ENCODE data around the gene AANAT.

DNA sequence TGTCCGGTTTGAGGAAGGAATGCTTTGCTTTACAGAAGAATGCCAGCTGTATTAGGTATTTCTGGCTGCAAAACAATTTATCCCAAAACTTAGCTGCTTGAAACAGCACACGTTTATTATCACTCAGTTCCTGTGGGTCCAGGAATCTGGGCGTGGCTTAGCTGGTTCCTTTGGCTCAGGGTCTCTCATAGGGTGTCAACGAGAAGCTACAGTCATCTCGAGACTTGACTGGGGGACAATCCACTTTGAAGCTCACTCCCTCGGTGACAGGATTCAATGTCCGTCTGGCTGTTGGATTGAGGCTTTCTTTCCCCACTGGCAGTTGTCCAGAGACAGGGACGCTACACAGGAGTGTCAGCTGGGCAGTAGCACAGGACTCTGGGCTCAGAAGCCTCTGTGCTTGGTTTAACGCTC lies 43.4 kb downstream of the AANAT start:
- TF ChIP-seq ZBTB17 (tag by site-specific recombination; IDR thresholded peaks at IDR 0.05), result no peak
- TF ChIP-seq ZNF202 (tag by site-specific recombination; IDR thresholded peaks at IDR 0.05; ENCODE audit: borderline replicate concordance), result no peak
- TF ChIP-seq CTCF (tag by site-specific recombination; IDR thresholded peaks at IDR 0.05), result no peak
- no peak for TF ChIP-seq ZNF837 (tag by site-specific recombination; IDR thresholded peaks at IDR 0.05)
- no peak for TF ChIP-seq IKZF3 (tag by site-specific recombination; IDR thresholded peaks at IDR 0.05)
- TF ChIP-seq SETDB1 (IDR thresholded peaks at IDR 0.05; ENCODE audit: insufficient read length, low read length), result no peak
- TF ChIP-seq, protein P1, sequence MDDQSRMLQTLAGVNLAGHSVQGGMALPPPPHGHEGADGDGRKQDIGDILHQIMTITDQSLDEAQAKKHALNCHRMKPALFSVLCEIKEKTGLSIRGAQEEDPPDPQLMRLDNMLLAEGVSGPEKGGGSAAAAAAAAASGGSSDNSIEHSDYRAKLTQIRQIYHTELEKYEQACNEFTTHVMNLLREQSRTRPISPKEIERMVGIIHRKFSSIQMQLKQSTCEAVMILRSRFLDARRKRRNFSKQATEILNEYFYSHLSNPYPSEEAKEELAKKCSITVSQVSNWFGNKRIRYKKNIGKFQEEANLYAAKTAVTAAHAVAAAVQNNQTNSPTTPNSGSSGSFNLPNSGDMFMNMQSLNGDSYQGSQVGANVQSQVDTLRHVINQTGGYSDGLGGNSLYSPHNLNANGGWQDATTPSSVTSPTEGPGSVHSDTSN (CRISPR knock-in tag; IDR thresholded peaks at IDR 0.05), result no peak
- no peak for TF ChIP-seq ZNF121 (tag by site-specific recombination; IDR thresholded peaks at IDR 0.05)
- no peak for TF ChIP-seq ZNF501 (tag by site-specific recombination; IDR thresholded peaks at IDR 0.05)
- no peak for TF ChIP-seq REST (tag by site-specific recombination; IDR thresholded peaks at IDR 0.05)
- TF ChIP-seq ZNF391 (tag by site-specific recombination; IDR thresholded peaks at IDR 0.05; ENCODE audit: borderline replicate concordance, low read depth), result no peak
- TF ChIP-seq, protein P2, sequence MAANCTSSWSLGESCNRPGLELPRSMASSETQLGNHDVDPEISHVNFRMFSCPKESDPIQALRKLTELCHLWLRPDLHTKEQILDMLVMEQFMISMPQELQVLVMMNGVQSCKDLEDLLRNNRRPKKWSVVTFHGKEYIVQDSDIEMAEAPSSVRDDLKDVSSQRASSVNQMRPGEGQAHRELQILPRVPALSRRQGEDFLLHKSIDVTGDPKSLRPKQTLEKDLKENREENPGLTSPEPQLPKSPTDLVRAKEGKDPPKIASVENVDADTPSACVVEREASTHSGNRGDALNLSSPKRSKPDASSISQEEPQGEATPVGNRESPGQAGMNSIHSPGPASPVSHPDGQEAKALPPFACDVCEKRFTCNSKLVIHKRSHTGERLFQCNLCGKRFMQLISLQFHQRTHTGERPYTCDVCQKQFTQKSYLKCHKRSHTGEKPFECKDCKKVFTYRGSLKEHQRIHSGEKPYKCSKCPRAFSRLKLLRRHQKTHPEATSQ (tag by site-specific recombination; IDR thresholded peaks at IDR 0.05), result no peak
- no peak for TF ChIP-seq ZNF292 (tag by site-specific recombination; IDR thresholded peaks at IDR 0.05; ENCODE audit: borderline replicate concordance, low read depth)

Measured in HEK293 (cell line).